Body of pancreas (tissue), 4 donors: ENCODE results near the gene SLC6A16.

ENCODE experiments used
- POLR2A ChIP-seq, 3 donors: fragments of 450-650 bp; IDR thresholded peaks; one replicate each; pipeline ENCODE4 v1.6.1; 2016; ENCODE audit warnings: antibody characterized with exemption in 3 of 3, mild to moderate bottlenecking in 2 of 3
- TF ChIP-seq, protein P1 (sequence below), 7 experiments: fragments of 450-650 bp in 4 of 7; fragments of 200-600 bp in 3 of 7; sonication (generic) in 3 of 7; IDR thresholded peaks; one replicate each; pipeline ENCODE4 v1.5.1; 2016 to 2019; ENCODE audit warnings: antibody characterized with exemption in 7 of 7

GRCh38 chr19:49318296-49318695 lies 6.7 kb downstream of the SLC6A16 start:
- TF ChIP-seq, protein P1, sequence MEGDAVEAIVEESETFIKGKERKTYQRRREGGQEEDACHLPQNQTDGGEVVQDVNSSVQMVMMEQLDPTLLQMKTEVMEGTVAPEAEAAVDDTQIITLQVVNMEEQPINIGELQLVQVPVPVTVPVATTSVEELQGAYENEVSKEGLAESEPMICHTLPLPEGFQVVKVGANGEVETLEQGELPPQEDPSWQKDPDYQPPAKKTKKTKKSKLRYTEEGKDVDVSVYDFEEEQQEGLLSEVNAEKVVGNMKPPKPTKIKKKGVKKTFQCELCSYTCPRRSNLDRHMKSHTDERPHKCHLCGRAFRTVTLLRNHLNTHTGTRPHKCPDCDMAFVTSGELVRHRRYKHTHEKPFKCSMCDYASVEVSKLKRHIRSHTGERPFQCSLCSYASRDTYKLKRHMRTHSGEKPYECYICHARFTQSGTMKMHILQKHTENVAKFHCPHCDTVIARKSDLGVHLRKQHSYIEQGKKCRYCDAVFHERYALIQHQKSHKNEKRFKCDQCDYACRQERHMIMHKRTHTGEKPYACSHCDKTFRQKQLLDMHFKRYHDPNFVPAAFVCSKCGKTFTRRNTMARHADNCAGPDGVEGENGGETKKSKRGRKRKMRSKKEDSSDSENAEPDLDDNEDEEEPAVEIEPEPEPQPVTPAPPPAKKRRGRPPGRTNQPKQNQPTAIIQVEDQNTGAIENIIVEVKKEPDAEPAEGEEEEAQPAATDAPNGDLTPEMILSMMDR (IDR thresholded peaks at IDR 0.05): no peak
- TF ChIP-seq POLR2A (IDR thresholded peaks at IDR 0.05): no peak
